ENCODE data around the gene PPCS. TPM values are rescaled to one million over a fixed set of nuclear protein-coding genes. Genes with fewer than 3 reads are reported as not detected.

Gene PPCS
- total and polyA plus RNA-seq, 2 of the 8 experiments (the other 6 are each of a cell fraction or from before 2014, with no cell fraction given): 24.5 to 35.3 TPM

GRCh38 chr1:42479621-42480020, 23.3 kb downstream of the PPCS start (continued):
- no peak for TF ChIP-seq CHD7 (IDR thresholded peaks at IDR 0.05; ENCODE audit: insufficient replicate concordance, low read length)
- TF ChIP-seq EZH2 (IDR thresholded peaks at IDR 0.05; ENCODE audit: low read depth, low read length, severe bottlenecking): no peak
- TF ChIP-seq RAD21 (IDR thresholded peaks at IDR 0.05 in 1 of 2, conservative IDR thresholded peaks at IDR 0.05 in 1 of 2; ENCODE audit: low read depth in 2 of 2, low read length in 2 of 2): peak; percentile 15 to 35; a peak in 2 of 4 replicates
- TF ChIP-seq YY1 (IDR thresholded peaks at IDR 0.05; ENCODE audit: low read depth, low read length): no peak
- no peak for TF ChIP-seq MAX (IDR thresholded peaks at IDR 0.05)
- TF ChIP-seq POLR2AphosphoS5 (IDR thresholded peaks at IDR 0.05; ENCODE audit: low read depth, low read length): no peak
- peak in 2 of 3 experiments; percentile 24 to 60; a peak in 2 of 4 replicates for TF ChIP-seq CTCF (IDR thresholded peaks at IDR 0.05; ENCODE audit: control extremely low read depth in 1 of 3, insufficient read depth in 1 of 3, low read depth in 1 of 3, low read length in 3 of 3)
